Activated naive CD8-positive, alpha-beta T cell treated with anti-CD3 and anti-CD28 coated beads, Interleukin-2, amount 50 U/mL, for 16 hours (primary cell): Measurements from ENCODE around the gene FAM107B.
"Not testable (repeated sequence)": the region's sequence is repeated elsewhere in the genome, so short reads cannot be mapped to it uniquely, and the experiment has no call there.

Experiments
- DNase-seq: peaks from one replicate; pipeline ENCODE4 v3.0.0-alpha.2; 2020; ENCODE audit warnings: low read depth, low spot score

FAM107B gene

DNA sequence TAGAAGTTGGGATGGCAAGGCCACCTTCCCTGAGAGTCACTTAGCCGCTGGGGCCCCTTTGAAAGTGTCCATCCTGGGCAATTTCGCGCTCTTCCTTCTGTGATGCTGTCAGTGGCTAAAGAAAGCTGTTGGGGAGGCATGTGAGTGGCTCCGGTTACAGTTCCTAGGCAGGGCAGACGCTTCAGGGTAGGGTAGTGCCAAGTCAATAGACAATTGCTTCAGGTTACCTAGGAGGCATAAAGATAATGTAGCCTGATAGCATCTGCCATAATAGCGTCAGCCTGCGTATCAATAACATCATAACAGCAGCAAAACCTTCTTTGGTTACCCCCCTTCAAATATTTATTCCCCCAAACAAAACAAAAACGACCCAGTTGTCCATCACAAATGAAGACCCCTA lies at the start of gene FAM107B:
Gene FAM107B, minus strand, starts transcription at position 101 of the 400 bp plus-strand sequence. CDS start 234 bp downstream, outside the sequence.
- DNase-seq: no peak

DNA sequence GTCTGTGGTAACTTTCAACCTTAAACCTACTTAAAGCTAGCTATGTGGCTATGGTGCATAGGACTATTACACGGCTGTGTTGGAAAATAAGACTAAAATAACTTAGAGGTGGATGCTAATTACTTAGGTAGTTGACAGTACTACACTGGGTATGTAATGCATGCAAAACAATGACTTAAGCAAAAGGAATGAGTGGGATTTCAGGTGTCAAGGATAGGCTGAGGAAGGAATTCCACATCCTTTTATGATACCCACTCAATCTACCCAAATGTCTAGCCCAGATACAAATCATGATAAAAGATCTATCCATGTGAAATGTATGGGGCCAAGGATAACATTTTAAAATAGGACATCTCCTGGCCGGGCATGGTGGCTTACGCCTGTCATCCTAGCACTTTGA lies 49.3 kb upstream of the FAM107B start:
- DNase-seq: no peak

DNA sequence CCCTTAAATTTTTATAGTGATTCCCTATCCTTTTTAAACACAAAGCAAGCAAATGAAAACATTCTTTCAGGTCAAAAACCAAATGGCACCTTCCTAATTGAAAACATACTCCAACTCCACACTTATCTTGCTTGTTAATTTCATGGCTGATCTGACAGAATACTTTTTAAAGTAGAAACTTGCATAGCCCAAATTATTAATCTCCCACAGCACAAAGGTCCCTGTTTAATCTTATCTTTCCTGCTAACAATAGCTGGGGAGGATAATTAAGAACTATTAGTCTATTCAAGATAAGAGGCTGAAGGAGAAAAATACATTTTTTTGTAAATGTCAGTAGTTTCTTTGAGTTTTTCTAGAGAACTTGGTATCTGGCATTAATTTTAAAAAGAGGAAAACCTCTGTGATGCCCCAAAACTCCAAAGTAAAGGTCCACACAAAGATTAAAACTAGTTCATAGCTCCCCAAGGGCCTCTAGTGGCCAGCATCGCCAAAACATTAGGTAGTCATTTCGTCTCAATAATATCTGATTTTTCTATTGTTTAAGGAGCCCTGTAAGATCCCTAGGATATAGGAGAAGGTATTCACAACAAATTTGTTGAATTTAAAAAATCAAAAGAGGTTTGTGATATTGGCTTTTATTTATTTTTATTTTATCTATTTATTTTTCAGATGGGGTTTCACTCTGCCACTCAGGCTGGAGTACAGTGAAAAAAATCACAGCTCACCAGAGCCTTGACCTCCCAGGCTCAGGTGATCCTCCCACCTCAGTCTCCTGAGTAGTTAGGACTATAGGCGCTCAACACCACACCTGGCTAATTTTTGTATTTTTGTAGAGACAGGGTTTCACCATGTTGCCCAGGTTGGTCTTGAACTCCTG lies 48.4 kb upstream of the FAM107B start:
- no peak for DNase-seq

DNA sequence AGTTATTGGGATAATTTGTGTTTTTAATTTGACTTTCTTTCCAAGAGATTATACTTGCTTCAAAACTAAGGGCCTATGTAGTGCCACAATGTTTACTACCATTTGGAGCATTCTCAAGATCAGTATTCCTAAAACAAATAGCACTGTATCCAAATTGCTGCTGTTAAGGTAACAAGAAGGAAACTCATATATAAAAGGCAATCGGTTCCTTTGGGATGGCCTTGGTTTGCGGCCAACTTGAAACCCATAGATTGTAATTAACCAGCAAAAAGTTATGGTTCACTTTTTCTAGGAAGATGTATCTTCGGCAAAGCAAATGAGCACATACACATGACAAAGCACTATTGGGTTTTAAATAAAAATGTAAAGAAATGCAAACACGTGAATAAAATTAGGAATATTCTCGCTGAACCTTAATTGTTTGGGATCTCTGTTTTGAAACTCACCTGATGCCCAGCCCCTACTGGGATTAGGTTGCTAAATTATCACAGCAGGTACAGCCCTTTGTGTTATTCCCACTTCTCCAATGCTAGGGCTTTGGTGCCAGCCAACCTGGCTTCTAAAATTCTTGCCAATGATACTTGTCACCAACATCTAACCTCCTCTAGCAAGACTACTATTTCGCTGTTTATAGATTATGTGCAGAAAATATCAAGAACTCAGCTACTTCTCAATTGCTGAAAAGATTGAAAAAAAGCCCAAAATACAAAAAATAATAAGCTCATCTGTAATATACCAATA lies 47.1 kb upstream of the FAM107B start:
- no peak for DNase-seq

DNA sequence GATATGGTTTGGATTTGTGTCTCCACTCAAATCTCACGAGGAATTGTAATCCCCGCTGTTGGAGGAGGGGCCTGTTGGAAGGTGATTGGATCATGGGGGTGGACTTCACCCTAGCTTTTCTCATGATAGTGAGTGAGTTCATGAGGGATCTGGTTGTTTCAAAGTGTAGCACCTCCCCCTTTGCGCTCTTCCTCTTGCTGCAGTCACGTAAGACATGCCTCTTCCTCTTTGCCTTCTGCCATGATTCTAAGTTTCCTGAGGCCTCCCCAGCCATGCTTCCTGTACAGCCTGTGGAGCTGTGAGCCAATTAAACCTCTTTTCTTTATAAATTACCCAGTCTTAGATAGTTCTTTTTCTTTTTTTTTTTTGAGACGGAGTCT lies 46.1 kb upstream of the FAM107B start:
- DNase-seq: no peak

DNA sequence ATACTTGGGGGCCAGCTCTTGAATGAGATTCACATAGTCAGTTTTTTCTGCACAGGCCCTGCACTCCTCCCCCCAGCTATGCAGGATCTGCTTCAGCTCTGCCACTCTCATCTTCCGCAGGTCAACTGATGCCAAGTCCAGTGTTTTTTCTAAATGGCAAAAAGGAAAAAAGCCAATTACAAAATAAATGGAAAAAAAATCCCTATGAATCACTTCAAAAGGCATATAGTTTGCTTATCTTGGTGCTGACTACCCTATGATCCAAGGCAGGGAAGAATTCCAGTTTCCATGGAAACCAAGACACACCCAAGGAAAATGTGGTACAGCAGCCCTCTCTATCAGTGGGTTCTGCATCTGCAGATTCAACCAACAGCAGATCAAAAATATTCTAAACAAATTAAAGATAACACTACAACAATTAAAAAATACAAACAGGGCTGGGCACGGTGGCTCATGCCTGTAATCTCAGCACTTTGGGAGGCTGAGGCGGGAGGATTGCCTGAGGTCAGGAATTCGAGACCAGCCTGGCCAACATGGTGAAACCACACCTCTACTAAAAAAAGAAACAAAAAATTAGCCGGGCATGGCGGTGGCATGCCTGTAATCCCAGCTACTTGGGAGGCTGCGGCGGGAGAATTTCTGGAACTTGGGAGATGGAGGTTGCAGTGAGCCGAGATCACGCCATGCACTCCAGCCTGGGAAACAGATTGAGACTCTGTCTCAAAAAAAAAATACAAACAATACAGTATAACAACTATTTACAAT lies 45.5 kb upstream of the FAM107B start:
- no peak for DNase-seq

DNA sequence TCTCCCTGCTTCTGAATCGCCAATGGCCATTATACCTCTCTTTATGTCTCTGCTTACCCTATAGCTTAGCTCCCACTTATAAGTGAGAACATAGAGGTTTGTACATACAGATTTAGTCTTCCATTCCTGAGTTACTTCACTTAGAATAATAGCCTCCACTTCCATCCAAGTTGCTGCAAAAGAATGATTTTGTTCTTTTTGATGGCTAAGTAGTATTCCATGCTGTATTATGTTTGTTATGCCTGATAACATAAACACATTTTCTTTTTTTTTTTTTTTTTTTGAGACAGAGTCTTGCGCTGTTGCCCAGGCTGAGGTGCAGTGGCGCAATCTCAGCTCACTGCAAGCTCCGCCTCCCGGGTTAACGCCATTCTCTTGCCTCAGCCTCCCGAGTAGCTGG lies 42.0 kb upstream of the FAM107B start:
- DNase-seq: not testable (repeated sequence)

DNA sequence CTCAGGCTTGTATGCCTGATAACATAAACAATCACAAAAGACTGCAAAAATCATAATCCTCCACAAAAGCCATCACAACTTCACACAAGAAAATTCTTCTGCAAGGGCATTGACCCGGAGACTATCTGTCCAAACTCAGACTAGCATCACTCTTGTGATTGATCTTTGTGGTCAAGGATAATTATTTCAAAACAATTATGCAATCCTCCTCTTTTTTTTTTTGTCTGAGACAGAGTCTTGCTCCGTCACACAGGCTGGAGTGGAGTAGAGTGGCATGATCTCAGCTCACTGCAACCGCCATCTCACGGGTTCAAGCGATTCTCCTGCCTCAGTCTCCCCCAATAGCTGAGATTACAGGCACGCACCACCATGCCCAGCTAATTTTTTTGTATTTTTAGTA lies 41.0 kb upstream of the FAM107B start:
- no peak for DNase-seq

DNA sequence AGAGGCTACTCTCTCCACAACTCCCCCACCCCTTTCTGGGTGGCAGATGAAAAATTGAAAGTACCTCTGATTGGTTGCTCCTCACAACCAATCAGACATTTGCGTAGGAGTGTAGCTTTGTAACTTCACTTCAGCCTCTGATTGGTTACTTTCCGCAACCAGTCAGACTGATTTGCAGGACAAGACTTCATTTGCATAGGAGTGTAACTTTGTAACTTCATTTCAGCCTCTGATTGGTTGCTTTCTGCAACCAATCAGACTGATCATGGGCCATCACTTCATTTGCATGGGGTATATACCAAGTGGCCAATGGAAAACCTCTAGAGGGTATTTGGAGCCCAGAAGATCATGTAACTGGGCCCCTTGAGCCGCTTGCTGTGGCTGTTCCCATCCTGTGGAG lies 37.6 kb upstream of the FAM107B start:
- no peak for DNase-seq

DNA sequence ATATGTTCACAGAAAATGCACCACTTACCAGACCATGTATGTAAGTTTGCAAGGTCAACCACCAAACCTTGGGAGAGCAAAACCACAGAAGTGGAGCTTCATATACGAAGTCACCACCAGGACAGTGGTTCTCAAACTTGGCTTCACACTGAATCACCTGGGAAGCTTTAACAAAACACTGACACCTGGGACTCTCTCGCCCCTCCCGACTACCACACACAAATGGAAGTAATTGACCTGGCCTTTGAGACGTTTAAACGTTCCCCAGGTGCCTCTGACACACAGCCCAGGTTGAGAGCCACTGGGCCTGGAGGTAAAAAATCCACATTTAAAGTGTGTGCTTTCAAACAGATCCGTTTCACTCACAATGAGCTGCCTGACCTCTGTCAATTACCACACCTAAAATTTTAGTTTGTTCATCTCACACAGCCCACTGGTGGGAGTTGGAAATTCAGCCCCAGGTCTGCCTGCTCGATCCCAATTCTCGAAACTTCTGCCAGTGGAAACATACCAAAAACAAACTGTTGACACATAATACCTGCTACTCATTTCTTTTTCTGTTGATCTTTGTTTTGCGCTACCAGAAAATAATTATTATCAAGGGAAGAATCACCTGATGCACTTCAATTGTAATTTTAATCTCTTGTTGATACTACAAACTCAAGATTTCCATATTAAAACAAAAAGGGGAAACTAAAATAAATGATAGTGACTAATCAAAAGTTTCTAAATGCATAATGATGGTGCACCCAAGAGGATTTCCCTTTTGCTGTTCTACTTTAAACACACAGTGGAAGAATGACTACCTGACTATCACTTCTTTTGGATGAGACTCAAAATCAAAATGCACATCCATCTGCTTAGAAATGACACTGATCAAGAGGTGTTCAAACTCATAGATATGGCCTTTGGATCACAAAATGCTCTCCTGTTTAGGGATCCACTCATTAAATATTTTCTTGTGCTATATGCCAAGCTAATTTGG lies 36.6 kb upstream of the FAM107B start:
- DNase-seq: no peak

DNA sequence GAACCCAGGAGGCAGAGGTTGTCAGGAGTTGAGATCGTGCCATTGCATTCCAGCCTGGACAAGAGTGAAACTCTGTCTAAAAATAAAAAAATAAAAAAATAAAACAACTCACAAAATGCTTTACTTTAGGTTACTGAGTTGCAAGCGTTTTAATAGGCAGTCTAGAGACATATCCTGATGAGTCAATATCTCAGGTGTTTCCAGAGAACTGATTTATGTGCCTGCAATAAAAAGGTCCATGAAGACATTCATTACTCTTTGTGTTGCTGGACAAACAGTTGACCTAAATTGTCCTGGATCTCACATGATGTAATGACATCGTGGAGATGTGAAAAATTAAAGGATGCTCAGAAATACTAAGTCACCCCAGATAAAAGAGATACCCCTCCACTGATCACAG lies 31.6 kb upstream of the FAM107B start:
- no peak for DNase-seq

DNA sequence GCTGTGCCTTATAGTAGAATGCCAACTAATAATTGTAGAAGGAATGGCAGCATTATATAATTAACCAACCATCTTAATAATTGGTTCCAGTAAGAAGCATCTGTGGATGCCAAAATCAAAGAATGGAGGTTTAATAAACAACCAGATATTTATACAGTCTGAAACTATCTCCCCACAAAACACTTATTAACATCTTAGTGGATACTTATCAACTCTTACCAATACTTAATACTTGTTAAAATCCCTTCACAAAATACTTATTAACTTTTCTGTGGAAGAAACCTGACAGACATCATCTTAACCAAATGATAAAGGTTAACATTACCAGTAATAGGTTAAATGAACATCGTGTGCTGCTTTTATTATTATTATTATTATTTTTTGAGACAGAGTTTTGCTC lies 29.1 kb upstream of the FAM107B start:
- DNase-seq: no peak

DNA sequence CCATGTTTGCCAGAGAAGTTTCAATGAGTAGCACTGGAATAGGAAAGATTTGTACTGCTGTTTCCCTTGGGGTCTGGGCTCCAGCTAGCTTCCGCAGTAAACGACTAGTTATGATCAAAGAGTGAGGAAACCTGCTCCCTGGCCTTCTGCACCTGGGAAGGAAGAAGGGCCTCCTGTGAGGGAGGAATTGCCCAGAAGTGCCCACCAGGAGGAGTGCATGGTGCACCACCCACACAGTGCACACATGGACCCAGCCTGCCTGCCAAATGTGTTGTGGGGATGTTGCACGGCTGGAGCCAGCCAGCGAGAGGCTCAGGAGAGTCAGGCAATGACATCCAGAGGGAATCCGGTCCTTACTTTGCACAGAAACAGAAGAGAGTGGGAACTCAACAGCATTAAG lies 27.0 kb upstream of the FAM107B start:
- DNase-seq: no peak

DNA sequence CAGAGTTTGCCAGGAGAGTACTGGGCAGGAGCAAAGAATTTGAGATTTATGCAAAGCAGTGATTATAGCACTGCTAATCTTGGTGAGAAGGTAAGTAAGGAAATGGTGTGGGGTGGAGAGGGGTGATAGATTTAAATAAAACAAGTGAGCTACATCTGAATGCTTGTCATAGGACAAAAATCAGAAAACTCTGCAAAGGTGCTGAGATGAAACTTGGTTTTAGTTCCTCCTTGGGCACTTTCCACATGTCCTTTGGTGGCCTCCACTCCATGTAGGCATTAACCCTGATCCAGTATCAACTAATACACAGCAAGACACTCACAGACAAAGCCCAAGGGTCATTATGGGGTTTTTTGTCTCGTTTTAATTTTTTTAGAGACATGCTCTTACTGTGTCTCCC lies 25.7 kb upstream of the FAM107B start:
- no peak for DNase-seq

DNA sequence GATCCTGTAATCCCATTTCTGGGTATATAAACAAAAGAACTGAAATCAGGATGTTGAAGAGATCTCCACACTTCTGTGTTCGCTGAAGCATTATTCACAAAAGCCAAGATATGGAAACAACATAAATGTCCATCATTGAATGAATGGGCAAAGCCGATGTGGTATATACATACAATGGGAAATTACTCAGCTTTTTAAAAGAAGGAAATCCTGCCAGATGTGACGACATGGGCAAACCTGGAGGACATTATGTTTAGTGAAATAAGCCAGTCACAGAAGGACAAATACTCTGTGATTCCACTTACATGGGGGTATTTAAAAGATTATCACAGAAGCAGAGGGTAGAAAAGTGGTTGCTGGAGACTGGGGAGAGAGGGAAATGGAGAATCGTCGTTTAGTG lies 23.9 kb upstream of the FAM107B start:
- no peak for DNase-seq

DNA sequence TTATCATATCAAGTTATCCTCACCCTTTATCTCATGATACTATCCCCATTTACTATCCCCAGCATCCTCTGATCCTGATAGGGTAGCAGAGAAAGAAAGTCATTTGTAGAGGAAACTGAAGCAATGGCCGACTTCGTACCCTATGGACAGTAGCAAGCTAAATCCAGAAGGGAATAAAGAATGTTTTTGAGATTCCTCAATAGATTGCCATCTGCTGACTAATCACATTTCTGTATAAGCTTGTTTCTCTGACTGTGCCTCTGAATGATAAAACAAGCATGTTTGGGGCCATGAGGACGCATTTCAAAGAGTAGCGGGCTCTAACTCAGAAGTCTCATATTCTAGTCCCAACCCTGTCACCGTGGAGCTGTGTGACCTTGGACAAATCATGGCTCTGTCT lies 13.2 kb upstream of the FAM107B start:
- no peak for DNase-seq

DNA sequence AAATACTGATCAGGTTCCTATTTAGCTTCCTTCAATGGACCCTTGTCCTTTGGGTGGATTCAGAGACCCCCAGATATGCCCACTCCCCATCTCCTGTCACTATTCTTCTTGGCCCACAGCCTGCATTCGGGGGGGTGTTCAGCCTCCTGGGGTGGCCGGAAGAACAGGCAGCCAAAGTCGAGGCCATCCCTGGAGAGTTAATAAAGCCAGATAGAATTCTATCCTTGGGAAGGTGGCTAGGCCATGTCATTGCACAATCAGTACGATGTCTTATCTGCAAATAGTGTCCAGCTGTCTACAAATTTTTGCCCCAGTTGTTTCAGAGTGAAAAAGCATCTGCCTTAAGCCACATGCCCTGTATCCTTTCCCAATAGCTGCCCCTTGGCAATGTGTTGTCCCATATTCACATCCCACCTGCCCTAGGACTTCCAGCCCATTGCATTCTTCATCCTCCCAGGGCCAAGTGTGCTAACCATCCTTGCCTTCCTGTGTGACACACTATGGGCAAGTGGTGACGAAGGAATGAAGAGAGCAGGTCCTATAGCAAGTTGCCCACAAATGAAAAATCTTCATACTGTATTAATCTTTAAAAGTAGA lies 9.9 kb upstream of the FAM107B start:
- DNase-seq: no peak

DNA sequence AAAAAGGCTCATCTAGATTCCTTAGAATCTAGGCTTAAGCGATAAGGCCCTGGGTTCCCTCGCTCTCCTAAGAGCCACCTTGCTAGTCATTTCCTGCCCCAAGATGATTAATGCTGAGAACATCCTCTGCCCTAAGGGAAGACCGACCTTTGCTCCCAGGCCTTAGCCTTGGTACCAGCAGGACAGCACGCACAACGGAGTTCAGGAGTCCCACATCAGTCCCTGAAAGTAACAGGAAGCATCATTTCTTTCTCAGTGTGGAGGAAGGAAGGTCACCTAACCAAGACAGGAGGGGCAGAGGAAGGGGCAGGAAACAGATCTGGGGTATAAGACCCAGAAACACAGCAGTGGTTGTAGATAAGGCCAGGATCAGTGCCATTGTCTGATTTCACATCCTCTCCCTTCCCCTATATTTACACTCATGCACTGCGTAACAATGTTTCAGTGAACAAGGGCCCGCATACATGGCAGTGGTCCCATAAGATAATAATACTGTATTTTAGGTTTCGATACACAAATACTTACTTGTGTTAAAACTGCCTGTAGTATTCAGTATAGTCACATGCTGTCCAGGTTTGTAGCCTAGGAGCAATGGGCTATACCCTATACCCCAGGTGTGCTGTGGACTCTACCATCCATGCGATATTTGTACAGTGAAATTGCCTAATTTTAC lies 8.1 kb upstream of the FAM107B start:
- DNase-seq: no peak

DNA sequence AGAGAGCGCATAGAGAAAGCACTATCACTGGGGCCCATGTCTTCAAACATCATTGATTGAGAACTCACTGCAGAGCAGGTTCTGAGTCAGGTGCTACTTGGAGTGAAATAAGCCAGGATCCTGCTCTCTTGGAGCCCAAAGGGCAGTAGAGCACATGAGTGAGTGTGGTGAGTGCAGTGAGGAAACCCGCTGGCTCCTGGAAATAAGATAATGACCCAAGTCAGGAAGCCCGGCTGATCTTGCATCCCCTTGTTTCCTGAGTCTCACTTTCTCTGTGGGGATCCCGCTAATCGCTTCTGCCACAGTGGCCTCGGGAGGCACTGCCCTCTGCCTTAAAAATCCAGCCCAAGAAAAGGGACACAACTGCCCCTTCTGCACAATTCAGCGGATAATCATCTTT lies 7.1 kb upstream of the FAM107B start:
- no peak for DNase-seq

DNA sequence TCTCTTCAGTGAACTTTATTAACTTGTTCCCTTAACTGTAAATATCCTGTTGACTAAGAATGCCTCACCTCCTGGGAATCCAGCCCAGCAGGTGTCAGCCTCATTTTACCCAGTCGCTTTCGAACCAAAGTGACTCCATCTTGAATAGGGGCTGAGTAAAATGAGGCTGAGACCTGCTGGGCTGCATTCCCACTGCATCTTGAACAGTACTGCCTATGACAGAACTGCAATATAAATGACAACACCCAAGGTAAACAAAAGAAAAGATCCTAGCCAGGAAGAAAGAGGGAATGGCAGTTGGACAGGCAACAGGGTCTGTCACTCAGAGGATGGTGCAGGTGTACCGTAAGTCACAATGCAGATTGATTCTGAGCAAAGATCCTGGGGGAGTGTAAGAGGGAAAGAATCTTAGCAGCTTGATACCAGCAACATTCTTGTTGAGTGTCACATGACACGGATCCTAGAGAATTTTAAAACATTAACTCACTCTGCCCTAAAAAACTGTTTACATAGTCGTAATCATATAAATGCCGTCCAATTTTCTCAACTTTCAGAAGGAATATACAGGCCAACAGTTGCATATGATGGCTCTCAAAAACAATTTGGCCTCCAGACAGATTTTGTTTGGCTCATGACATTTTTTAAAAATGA lies 4.4 kb upstream of the FAM107B start:
- DNase-seq: no peak
